ENCODE measurements around the gene SERPINA6.

Gene SERPINA6

GRCh38 chr14:94367347-94368242 lies 44.5 kb upstream of the SERPINA6 start:
- H3K4me3 ChIP-seq (replicated peaks; ENCODE audit: low read depth, low read length): no peak overlapping the region
- TF ChIP-seq CTCF (IDR thresholded peaks at IDR 0.05; ENCODE audit: low read length, missing control alignments): no peak
- DNase-seq (ENCODE audit: low read depth): no peak

- no peak within 1 kb of the TSS for H3K4me3 ChIP-seq (replicated peaks; ENCODE audit: low read depth, low read length)
- DNase-seq (ENCODE audit: low read depth): no peak
- no peak for TF ChIP-seq CTCF (IDR thresholded peaks at IDR 0.05; ENCODE audit: low read length, missing control alignments)
These were observed 43.2 kb upstream of the SERPINA6 start, which contains the start of gene SERPINA2 for GRCh38 chr14:94366146-94366915. Gene SERPINA2, minus strand, starts transcription at chr14:94366698.

GRCh38 chr14:94365624-94366023 lies 42.5 kb upstream of the SERPINA6 start:
- no peak for TF ChIP-seq CTCF (IDR thresholded peaks at IDR 0.05; ENCODE audit: low read length, missing control alignments)

DNA sequence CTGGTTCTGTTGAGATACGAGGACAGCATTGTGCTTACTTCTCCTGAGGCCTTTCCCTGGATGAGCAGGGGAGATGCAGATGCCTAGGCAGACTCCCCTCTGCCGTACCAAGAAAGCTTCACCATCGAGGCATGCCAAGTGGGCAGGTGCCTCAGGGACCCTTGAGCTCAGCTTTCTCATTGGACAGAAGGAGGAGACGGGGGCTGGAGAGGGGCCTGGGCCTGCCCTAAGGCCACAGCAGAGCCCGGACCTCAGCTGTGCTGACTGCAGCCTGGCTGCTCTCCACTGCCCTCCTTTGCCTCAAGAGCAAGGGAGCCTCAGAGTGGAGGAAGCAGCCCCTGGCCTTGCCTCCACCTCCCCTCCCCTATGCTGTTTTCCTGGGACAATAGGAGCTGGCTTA lies 41.8 kb upstream of the SERPINA6 start:
- DNase-seq (ENCODE audit: low read depth): no peak
- no peak for TF ChIP-seq CTCF (IDR thresholded peaks at IDR 0.05; ENCODE audit: low read length, missing control alignments)
- H3K4me3 ChIP-seq (replicated peaks; ENCODE audit: low read depth, low read length): no peak overlapping the region

More at GRCh38 chr14:94365624-94366023, 42.5 kb upstream of the SERPINA6 start:
- DNase-seq (ENCODE audit: low read depth): no peak
- no peak overlapping the region for H3K4me3 ChIP-seq (replicated peaks; ENCODE audit: low read depth, low read length)

DNA sequence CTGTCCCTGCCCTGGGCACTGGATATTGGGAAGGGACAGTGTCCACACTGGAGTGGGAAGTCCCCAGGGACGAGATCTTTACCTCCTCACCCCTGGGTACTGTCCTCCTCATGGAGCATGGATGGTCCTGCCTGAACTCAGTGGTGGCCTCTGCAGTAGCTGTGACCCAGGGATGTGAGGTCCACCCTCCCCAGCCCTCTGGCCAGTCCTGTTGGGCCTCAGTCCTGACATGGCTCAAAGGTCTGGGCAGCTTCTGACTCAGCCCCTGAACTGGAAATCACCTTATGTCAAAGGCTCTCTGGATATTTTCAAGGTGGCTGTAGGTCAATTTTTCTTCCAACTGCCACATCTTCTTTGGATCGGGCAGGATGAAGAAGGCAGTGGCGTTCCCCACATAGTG lies 40.9 kb upstream of the SERPINA6 start:
- TF ChIP-seq CTCF (IDR thresholded peaks at IDR 0.05; ENCODE audit: low read length, missing control alignments): no peak
- H3K4me3 ChIP-seq (replicated peaks; ENCODE audit: low read depth, low read length): no peak overlapping the region
- no peak for DNase-seq (ENCODE audit: low read depth)

GRCh38 chr14:94363151-94363624 lies 40.1 kb upstream of the SERPINA6 start:
- no peak overlapping the region for H3K4me3 ChIP-seq (replicated peaks; ENCODE audit: low read depth, low read length)
- no peak for TF ChIP-seq CTCF (IDR thresholded peaks at IDR 0.05; ENCODE audit: low read length, missing control alignments)
- no peak for DNase-seq (ENCODE audit: low read depth)
